HEK293T (cell line): ENCODE data around the gene NPAS4.

ENCODE experiments used
- HDGF ChIP-seq: fragments of 450-650 bp; IDR thresholded peaks from 2 replicates; pipeline ENCODE4 v1.6.1; 2017; ENCODE audit warnings: antibody characterized with exemption, borderline replicate concordance
- SP1 ChIP-seq: fragments of 450-650 bp; IDR thresholded peaks from 2 replicates; pipeline ENCODE4 v1.6.1; 2017
- ZNF384 ChIP-seq: fragments of 450-650 bp; IDR thresholded peaks from 2 replicates; pipeline ENCODE4 v1.6.1; 2016

GRCh38 chr11:66462911-66463310, 42.1 kb downstream of the NPAS4 start:
- TF ChIP-seq SP1 = no peak
- no peak for TF ChIP-seq HDGF
- TF ChIP-seq ZNF384 = no peak
